HEK293 (cell line): ENCODE results near the gene SLAIN2.
A peak's percentile ranks its signal among the peaks of the same experiment; 100 is the strongest.

ENCODE experiments used
- CTCF ChIA-PET: fragments of 350-600 bp; formaldehyde crosslinking; extraction: SDS; loops from one replicate; lab custom pipeline; 2021; ENCODE audit warnings: antibody characterized with exemption; lab: Yijun Ruan, JAX
- POLR2A ChIA-PET: fragments of 300-600 bp; formaldehyde crosslinking; extraction: SDS; loops from one replicate; lab custom pipeline; 2020; ENCODE audit warnings: antibody characterized with exemption, inconsistent platforms; lab: Yijun Ruan, JAX
- H3K27ac ChIP-seq: fragments of 200-500 bp; sonication (Bioruptor generic); 2 replicates; pipeline ENCODE4 v1.5.1; 2014; ENCODE audit warnings: low read depth, low read length, control low read depth, inconsistent platforms; ENCODE audit errors: extremely low read depth
- H3K36me3 ChIP-seq, 2 experiments: fragments of 200-500 bp in 1 of 2; sonication (Bioruptor generic) in 1 of 2; 1 replicate in 1 of 2; 2 replicates in 1 of 2; pipeline ENCODE4 v1.5.1; 2014 to 2017; ENCODE audit warnings: inconsistent platforms in 2 of 2, low read length in 2 of 2; ENCODE audit not compliant: control insufficient read depth in 2 of 2, insufficient read depth in 1 of 2
- H3K4me1 ChIP-seq: fragments of 200-500 bp; sonication (Bioruptor generic); 2 replicates; pipeline ENCODE4 v1.5.1; 2014; ENCODE audit warnings: mild to moderate bottlenecking, low read length, inconsistent platforms; ENCODE audit not compliant: control insufficient read depth, insufficient read depth
- H3K4me3 ChIP-seq: 2 replicates; pipeline ENCODE4 v1.5.1; 2011; ENCODE audit warnings: low read depth, mild to moderate bottlenecking, control low read depth, low read length, moderate library complexity
- H3K9me3 ChIP-seq: fragments of 200-500 bp; sonication (Bioruptor generic); 2 replicates; pipeline ENCODE4 v1.5.1; 2014; ENCODE audit warnings: low read depth, low read length, inconsistent platforms; ENCODE audit not compliant: control insufficient read depth, insufficient read depth
- GFI1B ChIP-seq: fragments of 450-650 bp; formaldehyde crosslinking; IDR thresholded peaks from 2 replicates; pipeline ENCODE4 v1.5.1; 2016; ENCODE audit warnings: missing biosample characterization, missing genetic modification characterization
- GLI4 ChIP-seq: fragments of 450-650 bp; formaldehyde crosslinking; IDR thresholded peaks from 2 replicates; pipeline ENCODE4 v1.5.1; 2016; ENCODE audit warnings: missing biosample characterization, missing genetic modification characterization
- IKZF3 ChIP-seq: fragments of 450-650 bp; IDR thresholded peaks from 2 replicates; pipeline ENCODE4 v1.5.0; 2018; ENCODE audit warnings: missing biosample characterization, mild to moderate bottlenecking, missing genetic modification characterization, moderate library complexity
- INSM2 ChIP-seq: fragments of 450-650 bp; formaldehyde crosslinking; IDR thresholded peaks from 2 replicates; pipeline ENCODE4 v1.5.1; 2016; ENCODE audit warnings: missing biosample characterization, missing genetic modification characterization
- SALL2 ChIP-seq: fragments of 450-650 bp; formaldehyde crosslinking; IDR thresholded peaks from 2 replicates; pipeline ENCODE4 v1.5.0; 2017; ENCODE audit warnings: missing biosample characterization, mild to moderate bottlenecking, missing genetic modification characterization, borderline replicate concordance
- SETDB1 ChIP-seq: IDR thresholded peaks from one replicate; pipeline ENCODE4 v1.6.1; 2017; ENCODE audit warnings: mild to moderate bottlenecking, low read length, moderate library complexity, mixed read lengths; ENCODE audit not compliant: insufficient read length
- TRIM28 ChIP-seq: IDR thresholded peaks from 2 replicates; pipeline ENCODE4 v1.6.1; 2011; ENCODE audit warnings: low read length, control low read depth, borderline replicate concordance
- YY1 ChIP-seq: fragments of 450-650 bp; formaldehyde crosslinking; IDR thresholded peaks from 2 replicates; pipeline ENCODE4 v1.5.1; 2018; ENCODE audit warnings: missing biosample characterization, missing genetic modification characterization
- ZBTB10 ChIP-seq: fragments of 450-650 bp; formaldehyde crosslinking; IDR thresholded peaks from 2 replicates; pipeline ENCODE4 v1.5.1; 2016; ENCODE audit warnings: missing biosample characterization, missing genetic modification characterization
- ZIC2 ChIP-seq: fragments of 450-650 bp; formaldehyde crosslinking; IDR thresholded peaks from 2 replicates; pipeline ENCODE4 v1.5.1; 2016; ENCODE audit warnings: missing biosample characterization, missing genetic modification characterization
- ZNF133 ChIP-seq: fragments of 450-650 bp; formaldehyde crosslinking; IDR thresholded peaks from 2 replicates; pipeline ENCODE4 v1.5.1; 2016; ENCODE audit warnings: missing biosample characterization, missing genetic modification characterization
- ZNF16 ChIP-seq: fragments of 450-650 bp; formaldehyde crosslinking; IDR thresholded peaks from 2 replicates; pipeline ENCODE4 v1.5.1; 2016; ENCODE audit warnings: low read depth, missing biosample characterization, missing genetic modification characterization
- ZNF18 ChIP-seq: fragments of 450-650 bp; formaldehyde crosslinking; IDR thresholded peaks from 2 replicates; pipeline ENCODE4 v1.5.1; 2016; ENCODE audit warnings: missing biosample characterization, missing genetic modification characterization
- ZNF19 ChIP-seq: fragments of 450-650 bp; formaldehyde crosslinking; IDR thresholded peaks from 2 replicates; pipeline ENCODE4; 2016; ENCODE audit warnings: missing biosample characterization, missing genetic modification characterization, low read depth
- ZNF211 ChIP-seq: fragments of 450-650 bp; formaldehyde crosslinking; IDR thresholded peaks from 2 replicates; pipeline ENCODE4 v1.5.1; 2016; ENCODE audit warnings: low read depth, missing biosample characterization, missing genetic modification characterization
- ZNF223 ChIP-seq: fragments of 450-650 bp; formaldehyde crosslinking; IDR thresholded peaks from 2 replicates; pipeline ENCODE4 v1.5.1; 2016; ENCODE audit warnings: missing biosample characterization, missing genetic modification characterization
- ZNF266 ChIP-seq: fragments of 450-650 bp; formaldehyde crosslinking; IDR thresholded peaks from 2 replicates; pipeline ENCODE4 v1.5.1; 2016; ENCODE audit warnings: missing biosample characterization, missing genetic modification characterization, low read depth
- ZNF302 ChIP-seq: fragments of 450-650 bp; formaldehyde crosslinking; IDR thresholded peaks from 2 replicates; pipeline ENCODE4 v1.5.1; 2016; ENCODE audit warnings: missing biosample characterization, missing genetic modification characterization, low read depth
- ZNF391 ChIP-seq: fragments of 450-650 bp; formaldehyde crosslinking; IDR thresholded peaks from 2 replicates; pipeline ENCODE4 v1.5.1; 2016; ENCODE audit warnings: low read depth, missing biosample characterization, missing genetic modification characterization, borderline replicate concordance
- ZNF394 ChIP-seq: fragments of 450-650 bp; formaldehyde crosslinking; IDR thresholded peaks from 2 replicates; pipeline ENCODE4 v1.5.1; 2016; ENCODE audit warnings: missing biosample characterization, missing genetic modification characterization, mild to moderate bottlenecking, moderate library complexity, borderline replicate concordance
- ZNF449 ChIP-seq: fragments of 450-650 bp; formaldehyde crosslinking; IDR thresholded peaks from 2 replicates; pipeline ENCODE4 v1.5.1; 2017; ENCODE audit warnings: missing biosample characterization, mild to moderate bottlenecking, missing genetic modification characterization, moderate library complexity
- ZNF529 ChIP-seq: fragments of 450-650 bp; formaldehyde crosslinking; IDR thresholded peaks from 2 replicates; pipeline ENCODE4 v1.5.1; 2017; ENCODE audit warnings: missing genetic modification characterization, missing biosample characterization; ENCODE audit not compliant: insufficient replicate concordance
- ZNF624 ChIP-seq: fragments of 450-650 bp; formaldehyde crosslinking; IDR thresholded peaks from 2 replicates; pipeline ENCODE4 v1.5.1; 2017; ENCODE audit warnings: missing biosample characterization, missing genetic modification characterization
- ZNF645 ChIP-seq: fragments of 450-650 bp; formaldehyde crosslinking; IDR thresholded peaks from 2 replicates; pipeline ENCODE4; 2016; ENCODE audit warnings: missing biosample characterization, missing genetic modification characterization
- ZNF664 ChIP-seq: fragments of 450-650 bp; formaldehyde crosslinking; IDR thresholded peaks from 2 replicates; pipeline ENCODE4 v1.5.1; 2016; ENCODE audit warnings: missing biosample characterization, missing genetic modification characterization
- ZNF692 ChIP-seq: fragments of 450-650 bp; formaldehyde crosslinking; IDR thresholded peaks from 2 replicates; pipeline ENCODE4 v1.5.1; 2016; ENCODE audit warnings: missing biosample characterization, missing genetic modification characterization

The SLAIN2 gene

GRCh38 chr4:48388525-48389154, 47.3 kb downstream of the SLAIN2 start (continued):
- TF ChIP-seq ZNF266 (tag by site-specific recombination) = no peak
- TF ChIP-seq SALL2 (tag by site-specific recombination) = no peak
- TF ChIP-seq ZNF302 (tag by site-specific recombination) = no peak
- 0 out of 2 replicates have a peak, but pooled peaks have one; percentile 37 for TF ChIP-seq ZNF664 (tag by site-specific recombination)
- no peak for TF ChIP-seq ZNF449 (tag by site-specific recombination)
- TF ChIP-seq ZNF391 (tag by site-specific recombination) = no peak
- TF ChIP-seq ZNF223 (tag by site-specific recombination) = no peak
- 0 out of 2 replicates have a peak, but pooled peaks have one; percentile 22 for TF ChIP-seq IKZF3
- no peak for TF ChIP-seq ZNF211 (tag by site-specific recombination)
- peak; percentile 88 for TF ChIP-seq ZNF394 (tag by site-specific recombination)
- TF ChIP-seq TRIM28 = no peak
- no peak for TF ChIP-seq ZNF645
- TF ChIP-seq GLI4 (tag by site-specific recombination) = no peak
- TF ChIP-seq ZNF16 (tag by site-specific recombination) = no peak
- no peak for TF ChIP-seq ZNF529 (tag by site-specific recombination)
- TF ChIP-seq ZNF133 = no peak
- no peak for TF ChIP-seq ZIC2 (tag by site-specific recombination)
- TF ChIP-seq YY1 (tag by site-specific recombination) = no peak
- no peak for TF ChIP-seq INSM2 (tag by site-specific recombination)
- TF ChIP-seq GFI1B (tag by site-specific recombination) = no peak
- TF ChIP-seq ZBTB10 (tag by site-specific recombination) = no peak

- ChIA-PET POLR2A (no interaction called here), CTCF (no interaction called here)
- no peak overlapping the region for H3K27ac ChIP-seq
- H3K36me3 ChIP-seq = peaks cover 0 to 21% of the 10 kb centered on the region in 2 experiments; a peak in 2 of 3 replicates
- H3K4me1 ChIP-seq = no peaks in the 10 kb centered on the region
- H3K4me3 ChIP-seq = no peak overlapping the region
- H3K9me3 ChIP-seq = no peaks in the 10 kb centered on the region
- TF ChIP-seq ZNF624 (tag by site-specific recombination) (no peak), ZNF19 (no peak), ZNF692 (tag by site-specific recombination) (no peak), SETDB1 (no peak), ZNF18 (tag by site-specific recombination) (no peak)
Measured at GRCh38 chr4:48396043-48396442, 54.7 kb downstream of the SLAIN2 start.
